VCaP (cell line): ENCODE measurements around the gene FCRL1.

Source experiments
- H3K27ac ChIP-seq: fragments of 450-650 bp; 2 replicates; pipeline ENCODE4 v1.5.1; 2017
- TF ChIP-seq, protein P1 (sequence below): fragments of 450-650 bp; conservative IDR thresholded peaks from 2 replicates; pipeline ENCODE4 v1.5.1; 2017; ENCODE audit warnings: mild to moderate bottlenecking, moderate library complexity

FCRL1 gene

DNA sequence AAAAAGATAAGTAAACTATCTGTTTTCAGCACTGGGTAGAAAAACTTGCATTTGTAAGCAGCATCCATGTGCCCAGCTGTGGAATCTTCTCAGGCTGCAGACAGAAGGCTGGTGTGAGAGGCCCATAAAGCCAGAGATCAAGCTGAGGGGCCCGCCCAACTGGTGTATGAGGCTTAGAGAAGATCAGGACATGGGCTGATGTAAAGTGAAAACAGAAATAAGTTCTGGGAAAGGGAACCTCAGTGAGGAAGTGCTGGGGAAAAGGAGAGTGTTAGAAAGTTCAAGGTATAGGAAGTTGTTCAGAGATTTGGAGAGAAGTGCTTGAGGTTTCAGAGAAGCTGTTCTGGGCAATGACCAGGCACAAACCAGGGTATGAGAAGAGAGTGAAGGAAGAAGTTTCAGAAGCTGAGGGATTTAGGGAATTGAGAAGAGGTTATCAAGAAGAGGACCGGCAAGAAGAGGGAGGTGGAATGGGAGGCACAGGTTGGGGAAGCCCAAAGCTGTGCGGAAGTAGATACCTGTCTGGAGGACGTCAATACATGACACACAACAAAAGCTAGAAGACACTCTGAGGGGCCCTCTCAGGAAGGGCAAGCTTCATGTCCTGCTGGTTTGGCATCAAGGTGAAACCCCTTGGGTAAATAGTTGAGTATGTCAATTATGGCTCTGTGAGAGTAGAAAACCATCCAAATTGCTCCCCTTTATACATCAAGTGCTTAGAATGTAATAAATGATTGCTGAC, 24.3 kb upstream of the FCRL1 start:
- TF ChIP-seq, protein P1, sequence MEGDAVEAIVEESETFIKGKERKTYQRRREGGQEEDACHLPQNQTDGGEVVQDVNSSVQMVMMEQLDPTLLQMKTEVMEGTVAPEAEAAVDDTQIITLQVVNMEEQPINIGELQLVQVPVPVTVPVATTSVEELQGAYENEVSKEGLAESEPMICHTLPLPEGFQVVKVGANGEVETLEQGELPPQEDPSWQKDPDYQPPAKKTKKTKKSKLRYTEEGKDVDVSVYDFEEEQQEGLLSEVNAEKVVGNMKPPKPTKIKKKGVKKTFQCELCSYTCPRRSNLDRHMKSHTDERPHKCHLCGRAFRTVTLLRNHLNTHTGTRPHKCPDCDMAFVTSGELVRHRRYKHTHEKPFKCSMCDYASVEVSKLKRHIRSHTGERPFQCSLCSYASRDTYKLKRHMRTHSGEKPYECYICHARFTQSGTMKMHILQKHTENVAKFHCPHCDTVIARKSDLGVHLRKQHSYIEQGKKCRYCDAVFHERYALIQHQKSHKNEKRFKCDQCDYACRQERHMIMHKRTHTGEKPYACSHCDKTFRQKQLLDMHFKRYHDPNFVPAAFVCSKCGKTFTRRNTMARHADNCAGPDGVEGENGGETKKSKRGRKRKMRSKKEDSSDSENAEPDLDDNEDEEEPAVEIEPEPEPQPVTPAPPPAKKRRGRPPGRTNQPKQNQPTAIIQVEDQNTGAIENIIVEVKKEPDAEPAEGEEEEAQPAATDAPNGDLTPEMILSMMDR, result no peak
- no peak overlapping the region for H3K27ac ChIP-seq

- TF ChIP-seq, protein P1, result no peak
- H3K27ac ChIP-seq, result no peak overlapping the region
Observed at GRCh38 chr1:157842939-157843338, 23.0 kb upstream of the FCRL1 start.

DNA sequence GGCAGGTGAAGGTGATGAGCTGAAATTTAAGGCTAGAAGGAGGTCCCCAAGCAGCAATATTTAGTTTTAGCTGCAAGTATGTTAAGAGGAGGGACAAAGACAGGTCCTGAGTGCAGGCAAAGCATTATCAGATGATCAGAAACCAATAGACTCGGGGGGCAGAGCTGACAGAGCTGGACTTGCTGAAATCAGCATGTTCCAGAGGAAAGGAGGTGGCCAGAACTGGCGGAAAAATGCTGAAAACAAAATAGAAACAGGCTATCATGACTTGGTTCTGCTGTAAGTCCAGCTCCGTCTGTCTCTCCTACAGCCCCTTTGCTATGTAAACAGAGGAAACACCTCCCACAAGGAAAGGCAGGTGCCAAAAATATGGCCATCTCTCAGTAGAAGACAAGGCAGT, 21.8 kb upstream of the FCRL1 start, which contains the start of gene CD5L:
CD5L (minus strand) TSS at position 101 of the 400 bp plus-strand sequence. CDS start 107 bp downstream, outside the sequence.
- H3K27ac ChIP-seq, result no peak within 1 kb of the TSS
- TF ChIP-seq, protein P1, result no peak

DNA sequence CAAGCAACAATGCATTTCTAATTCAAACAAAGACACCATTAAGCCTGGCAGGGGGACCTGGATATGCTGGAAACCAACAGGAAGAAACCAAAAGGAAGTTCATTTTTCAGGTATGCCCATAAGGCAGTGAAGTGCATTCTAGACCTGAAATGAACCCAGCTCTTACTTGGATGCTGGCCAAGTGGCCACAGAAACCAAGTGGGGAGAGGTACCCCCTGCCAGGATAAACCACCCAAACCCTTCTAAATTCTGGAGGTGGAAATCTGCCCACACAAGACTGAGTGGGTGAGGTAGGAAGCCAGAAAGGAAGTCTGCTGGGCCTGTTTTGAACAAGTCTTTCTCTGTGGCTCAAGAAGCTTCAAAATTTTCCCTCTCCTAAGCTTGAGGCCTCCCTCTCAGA, 19.0 kb upstream of the FCRL1 start:
- TF ChIP-seq, protein P1, result no peak
- no peak overlapping the region for H3K27ac ChIP-seq

GRCh38 chr1:157834430-157834829, 14.5 kb upstream of the FCRL1 start:
- TF ChIP-seq, protein P1, result no peak
- H3K27ac ChIP-seq, result no peak overlapping the region

DNA sequence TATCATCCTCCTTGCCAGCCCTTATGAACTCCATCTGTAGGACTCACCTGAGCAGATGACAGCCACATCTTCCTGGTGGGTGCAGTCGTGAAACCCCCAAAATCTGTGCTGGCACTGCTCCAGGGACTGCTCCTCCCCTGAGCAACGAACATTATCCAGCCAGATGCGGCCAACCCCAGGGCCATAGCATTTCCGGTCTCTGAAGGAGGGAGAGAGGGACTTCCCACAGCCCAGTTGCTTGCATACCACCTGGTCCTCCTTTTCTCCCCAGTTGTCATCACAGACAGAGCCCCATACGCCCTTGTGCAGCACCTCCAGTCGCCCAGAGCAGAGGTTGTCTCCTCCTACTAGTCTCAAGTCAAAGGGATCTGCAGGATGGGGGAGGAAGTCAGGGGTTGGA, 13.2 kb upstream of the FCRL1 start:
- TF ChIP-seq, protein P1, result no peak

DNA sequence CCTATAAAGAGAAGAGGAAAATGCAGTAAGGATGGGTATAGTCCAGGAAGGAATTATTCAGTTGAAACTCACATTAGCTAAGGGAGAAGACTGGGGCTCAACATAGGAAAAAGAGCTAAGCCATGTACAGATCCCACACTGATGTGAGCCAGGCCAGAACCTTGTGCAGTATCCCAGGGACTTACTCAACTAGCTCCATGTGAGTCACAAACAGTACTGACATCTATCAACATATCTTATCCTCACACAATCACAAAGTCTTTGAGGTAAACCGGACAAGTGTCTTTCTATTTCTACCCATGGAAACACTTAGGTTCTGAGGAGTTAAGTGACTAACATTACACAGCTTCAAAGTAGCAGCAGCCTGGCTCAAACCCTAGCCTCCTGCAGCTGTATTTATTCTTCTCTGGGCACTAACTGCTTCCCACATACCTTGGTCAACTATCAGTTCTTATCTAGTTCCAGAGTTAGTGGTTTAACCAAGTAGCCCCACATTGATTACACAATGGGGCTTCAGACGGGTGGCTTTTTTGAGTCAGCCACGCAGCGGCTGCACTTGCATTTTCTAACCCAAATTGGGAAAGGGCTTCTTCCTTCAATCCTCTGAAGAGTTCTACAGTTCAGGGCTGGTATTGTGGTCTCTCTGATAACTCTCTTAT, 12.2 kb upstream of the FCRL1 start:
- TF ChIP-seq, protein P1, result no peak
- no peak overlapping the region for H3K27ac ChIP-seq

More for the DNA sequence above, 13.2 kb upstream of the FCRL1 start:
- no peak overlapping the region for H3K27ac ChIP-seq
